ENCODE results near the gene ARHGAP40.

GRCh38 chr20:38697306-38697705, 95.7 kb downstream of the ARHGAP40 start:
- TF ChIP-seq CTCF (IDR thresholded peaks at IDR 0.05) (no peak), POLR2AphosphoS5 (IDR thresholded peaks at IDR 0.05) (no peak)
